Peyer's patch (tissue), 4 donors: Measurements from ENCODE around the gene KCNN4. TPM values are rescaled to one million over a fixed set of nuclear protein-coding genes. Genes with fewer than 3 reads are reported as not detected.
A peak's percentile ranks its signal among the peaks of the same experiment; 100 is the strongest.

ENCODE experiments used
- DNase-seq, 3 donors: peaks; one replicate each; pipeline ENCODE4 v3.0.0-alpha.2; 2017 to 2019
- H3K27ac ChIP-seq, 4 donors: fragments of 200-600 bp; sonication (generic); one replicate each; pipeline ENCODE4 v1.5.1; 2016 to 2019
- H3K27me3 ChIP-seq, 2 donors: fragments of 200-600 bp; sonication (generic); one replicate each; pipeline ENCODE4 v1.5.1; 2019
- H3K36me3 ChIP-seq, 3 donors: fragments of 200-600 bp; sonication (generic); one replicate each; pipeline ENCODE4 v1.5.1; 2016 to 2019
- H3K4me1 ChIP-seq, 4 donors: fragments of 200-600 bp; sonication (generic); one replicate each; pipeline ENCODE4 v1.5.1; 2016 to 2019
- H3K4me3 ChIP-seq, 4 donors: fragments of 200-600 bp; sonication (generic); 1 replicate in 3 of 4; 2 replicates in 1 of 4; pipeline ENCODE4 v1.5.1; 2016 to 2019; ENCODE audit warnings: mild to moderate bottlenecking in 1 of 4
- H3K9me3 ChIP-seq, 4 donors: fragments of 200-600 bp; sonication (generic); one replicate each; pipeline ENCODE4 v1.5.1; 2016 to 2019; ENCODE audit warnings: mild to moderate bottlenecking in 1 of 4
- CTCF ChIP-seq, 6 experiments: fragments of 450-650 bp in 4 of 6; fragments of 200-600 bp in 2 of 6; sonication (generic) in 1 of 6; IDR thresholded peaks; one replicate each; pipeline ENCODE4 v1.5.1; 2017 to 2019; ENCODE audit warnings: antibody characterized with exemption in 6 of 6, mild to moderate bottlenecking in 3 of 6, moderate library complexity in 1 of 6
- POLR2A ChIP-seq, 2 donors: fragments of 450-650 bp; IDR thresholded peaks; one replicate each; pipeline ENCODE4 v1.5.1; 2017; ENCODE audit warnings: antibody characterized with exemption in 2 of 2, mild to moderate bottlenecking in 2 of 2, moderate library complexity in 2 of 2
- total RNA-seq, 4 donors: library from RNA; depleted of rRNA; stranded (reverse); fragments of >200 nt; gene quantifications; one replicate each; pipeline ENCODE4 v1.1.0, GENCODE V29; 2016

KCNN4 gene
- total RNA-seq, 4 donors from 2014 or later = 5.1 to 54.5 (median 33.1) TPM

DNA sequence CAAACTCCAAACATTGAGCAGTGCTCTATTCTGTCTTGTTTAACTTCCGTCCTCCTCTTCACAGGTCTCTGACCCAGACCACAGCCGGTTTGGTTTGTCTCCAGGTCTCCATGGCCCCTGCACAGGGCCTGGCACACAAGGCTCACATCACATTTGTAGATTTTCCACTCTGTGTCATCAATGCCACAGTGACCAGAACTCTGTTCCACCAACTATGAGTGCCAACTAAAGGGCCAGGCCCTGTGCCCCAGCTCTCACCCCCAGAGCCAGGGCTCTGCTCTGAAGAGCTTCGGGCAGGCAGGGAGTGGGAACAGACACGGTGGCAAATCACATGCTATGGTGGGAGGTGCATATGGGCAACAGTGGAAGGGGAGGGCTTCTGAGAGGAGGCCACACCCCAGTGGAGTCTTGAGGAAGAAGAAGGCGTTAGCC, 42.0 kb downstream of the KCNN4 start:
- peaks cover 0 to 70% (median 0%) of the 10 kb centered on the region in 3 donors for H3K36me3 ChIP-seq
- H3K4me1 ChIP-seq = peaks cover 0 to 26% (median 4%) of the 10 kb centered on the region in 4 donors
- TF ChIP-seq POLR2A (IDR thresholded peaks at IDR 0.05) (no peak), CTCF (IDR thresholded peaks at IDR 0.05) (no peak)
- H3K27ac ChIP-seq = peak overlapping the region in 3 of 4 donors; percentile 72 to 94 (median 90)
- no peak overlapping the region for H3K4me3 ChIP-seq
- peak in 2 of 3 donors; percentile 59 to 61 for DNase-seq
- H3K27me3 ChIP-seq = no peaks in the 10 kb centered on the region
- no peaks in the 10 kb centered on the region for H3K9me3 ChIP-seq

DNA sequence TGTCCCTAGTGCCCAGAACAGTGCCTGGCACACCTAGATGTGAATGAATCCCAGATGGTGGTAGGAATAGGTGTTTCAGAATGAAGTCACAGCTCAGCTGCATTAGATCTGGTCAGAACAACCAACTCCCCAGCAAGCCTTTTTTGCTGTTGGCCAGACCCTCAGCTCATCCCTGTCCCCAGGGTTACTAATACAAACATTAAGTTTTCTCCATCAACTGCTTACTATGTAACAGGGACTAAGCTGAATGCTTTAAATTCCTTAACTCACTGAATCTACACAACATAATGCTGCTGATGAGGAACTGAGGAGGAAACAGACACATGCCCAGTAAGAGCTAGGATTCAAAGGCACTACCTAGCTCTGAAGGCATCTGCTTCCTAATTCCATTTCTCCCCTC, 44.8 kb downstream of the KCNN4 start:
- no peak for TF ChIP-seq CTCF (IDR thresholded peaks at IDR 0.05)
- TF ChIP-seq POLR2A (IDR thresholded peaks at IDR 0.05) = no peak
- DNase-seq = no peak
- Histone ChIP-seq H3K9me3 (no peaks in the 10 kb centered on the region), H3K4me1 (peaks cover 0 to 24% (median 4%) of the 10 kb centered on the region in 4 donors), H3K4me3 (no peak overlapping the region), H3K27me3 (no peaks in the 10 kb centered on the region), H3K27ac (no peak overlapping the region), H3K36me3 (peaks cover 0 to 81% (median 0%) of the 10 kb centered on the region in 3 donors)

- TF ChIP-seq CTCF (IDR thresholded peaks at IDR 0.05) = no peak
- no peak for TF ChIP-seq POLR2A (IDR thresholded peaks at IDR 0.05)
- peaks cover 0 to 74% (median 0%) of the 10 kb centered on the region in 3 donors for H3K36me3 ChIP-seq
Observed at GRCh38 chr19:43735013-43735412, 45.8 kb downstream of the KCNN4 start.

DNA sequence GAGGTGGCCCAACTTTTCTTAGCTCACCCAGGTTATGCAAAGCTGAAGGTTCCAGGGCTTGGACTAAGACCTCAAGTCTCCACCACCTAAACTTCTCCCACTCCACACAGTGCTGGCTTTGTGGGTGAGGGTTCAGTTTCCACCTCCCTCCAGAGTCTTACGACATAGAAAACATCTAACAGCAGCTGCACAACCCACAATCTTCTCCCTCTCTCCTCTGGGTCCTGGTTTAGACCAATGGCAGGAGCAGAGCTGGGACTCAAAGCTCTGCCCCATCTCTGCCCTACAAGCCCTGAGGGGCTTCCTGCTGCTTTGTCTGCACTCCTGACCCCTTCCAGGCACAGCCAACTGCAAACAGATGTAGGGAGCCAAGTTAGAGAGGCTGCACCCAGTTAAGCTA, 48.9 kb downstream of the KCNN4 start:
- TF ChIP-seq POLR2A (IDR thresholded peaks at IDR 0.05) (no peak), CTCF (IDR thresholded peaks at IDR 0.05) (no peak)
- Histone ChIP-seq H3K4me1 (no peaks in the 10 kb centered on the region), H3K27me3 (no peaks in the 10 kb centered on the region), H3K36me3 (peaks cover 0 to 55% (median 0%) of the 10 kb centered on the region in 3 donors), H3K9me3 (no peaks in the 10 kb centered on the region), H3K27ac (no peak overlapping the region), H3K4me3 (no peak overlapping the region)
- no peak for DNase-seq

More at GRCh38 chr19:43735013-43735412, 45.8 kb downstream of the KCNN4 start:
- no peaks in the 10 kb centered on the region for H3K27me3 ChIP-seq
- H3K27ac ChIP-seq = no peak overlapping the region
- H3K4me3 ChIP-seq = no peak overlapping the region
- no peak for DNase-seq
- no peaks in the 10 kb centered on the region for H3K9me3 ChIP-seq
- H3K4me1 ChIP-seq = peaks cover 0 to 15% (median 2%) of the 10 kb centered on the region in 4 donors

DNA sequence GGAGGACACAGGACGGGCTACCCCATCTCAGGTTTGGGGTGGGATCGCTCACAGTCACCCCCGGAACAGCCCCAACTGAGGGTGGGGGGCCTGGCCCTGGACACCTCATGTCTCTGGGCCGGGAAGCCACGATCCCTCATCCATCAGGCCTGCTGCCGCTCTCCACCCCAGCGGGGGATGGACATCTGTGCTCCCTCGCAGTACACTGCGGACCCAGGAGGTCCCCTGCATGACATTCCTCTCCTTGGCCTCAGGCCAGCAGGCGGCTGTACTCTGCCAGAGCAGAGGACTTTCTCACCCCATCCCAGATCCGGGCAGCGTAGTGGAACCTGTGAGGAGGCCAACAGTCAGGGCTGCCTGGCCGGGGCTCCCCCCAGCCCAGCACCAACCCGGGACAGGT, 49.4 kb downstream of the KCNN4 start:
- Histone ChIP-seq H3K27ac (no peak overlapping the region), H3K36me3 (peaks cover 0 to 50% (median 0%) of the 10 kb centered on the region in 3 donors), H3K9me3 (no peaks in the 10 kb centered on the region), H3K4me1 (no peaks in the 10 kb centered on the region), H3K27me3 (no peaks in the 10 kb centered on the region), H3K4me3 (no peak overlapping the region)
- TF ChIP-seq POLR2A (IDR thresholded peaks at IDR 0.05) (no peak), CTCF (IDR thresholded peaks at IDR 0.05) (no peak)
- DNase-seq = no peak

DNA sequence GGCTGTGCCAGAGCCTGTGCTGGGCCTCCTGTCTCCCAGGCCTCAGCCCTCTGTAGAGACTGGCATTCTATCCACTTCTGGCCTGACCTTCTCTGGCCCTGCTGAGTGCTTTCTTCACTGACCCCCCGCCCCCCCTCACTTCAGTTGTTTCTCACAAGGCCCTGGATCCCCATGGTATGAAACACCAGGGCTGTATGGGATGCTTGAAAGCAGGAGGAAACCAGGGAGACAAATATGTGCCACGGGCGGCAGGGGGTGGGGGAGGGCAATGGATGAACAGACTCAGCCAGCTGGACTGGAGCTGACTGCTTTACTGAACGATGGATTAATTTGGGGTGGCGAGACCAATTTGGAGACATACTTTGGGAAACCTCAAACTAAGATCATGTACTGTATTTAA, 50.9 kb downstream of the KCNN4 start:
- no peak for TF ChIP-seq POLR2A (IDR thresholded peaks at IDR 0.05)
- TF ChIP-seq CTCF (IDR thresholded peaks at IDR 0.05) = no peak
- H3K36me3 ChIP-seq = peaks cover 0 to 47% (median 0%) of the 10 kb centered on the region in 3 donors

More for the DNA sequence above, 50.9 kb downstream of the KCNN4 start:
- Histone ChIP-seq H3K4me1 (no peaks in the 10 kb centered on the region), H3K4me3 (no peak overlapping the region), H3K27ac (no peak overlapping the region), H3K27me3 (no peaks in the 10 kb centered on the region), H3K9me3 (no peaks in the 10 kb centered on the region)
- no peak for DNase-seq
